Type B pancreatic cell (in vitro differentiated cells): ENCODE results near the gene CHCHD1. TPM values are rescaled to one million over a fixed set of nuclear protein-coding genes. Genes with fewer than 3 reads are reported as not detected.
"Not testable (repeated sequence)": the region's sequence is repeated elsewhere in the genome, so short reads cannot be mapped to it uniquely, and the experiment has no call there.

Source experiments
- DNase-seq: peaks from one replicate; pipeline ENCODE4 v3.0.0; 2021; ENCODE audit warnings: mixed read lengths; ENCODE audit not compliant: unreplicated experiment; ENCODE audit errors: extremely low spot score
- H3K27ac Mint-ChIP-seq: 2 replicates; pipeline ENCODE4 v1.8.0; 2021; ENCODE audit warnings: mild to moderate bottlenecking, mixed read lengths
- H3K27me3 Mint-ChIP-seq: 2 replicates; pipeline ENCODE4 v1.8.0; 2021; ENCODE audit warnings: mixed read lengths
- H3K36me3 Mint-ChIP-seq: 2 replicates; pipeline ENCODE4 v1.8.0; 2021; ENCODE audit warnings: mixed read lengths
- H3K4me1 Mint-ChIP-seq: one replicate; pipeline ENCODE4 v1.8.0; 2021; ENCODE audit warnings: mixed read lengths; ENCODE audit not compliant: unreplicated experiment
- H3K4me3 Mint-ChIP-seq: 2 replicates; pipeline ENCODE4 v1.8.0; 2021; ENCODE audit warnings: mild to moderate bottlenecking, mixed read lengths
- H3K9me3 Mint-ChIP-seq: 2 replicates; pipeline ENCODE4 v1.8.0; 2021; ENCODE audit warnings: mixed read lengths
- CTCF ChIP-seq: fragments of 200-600 bp; sonication (generic); conservative IDR thresholded peaks from 2 replicates; pipeline ENCODE4 v1.5.0; 2021; ENCODE audit warnings: antibody characterized with exemption, mild to moderate bottlenecking
- total RNA-seq: library from RNA; stranded (reverse); gene quantifications from 2 replicates; pipeline ENCODE4 v1.2.1, GENCODE V29; 2021; ENCODE audit warnings: low replicate concordance

Gene CHCHD1
- total RNA-seq, 1 donor from 2014 or later = 32.6 TPM

DNA sequence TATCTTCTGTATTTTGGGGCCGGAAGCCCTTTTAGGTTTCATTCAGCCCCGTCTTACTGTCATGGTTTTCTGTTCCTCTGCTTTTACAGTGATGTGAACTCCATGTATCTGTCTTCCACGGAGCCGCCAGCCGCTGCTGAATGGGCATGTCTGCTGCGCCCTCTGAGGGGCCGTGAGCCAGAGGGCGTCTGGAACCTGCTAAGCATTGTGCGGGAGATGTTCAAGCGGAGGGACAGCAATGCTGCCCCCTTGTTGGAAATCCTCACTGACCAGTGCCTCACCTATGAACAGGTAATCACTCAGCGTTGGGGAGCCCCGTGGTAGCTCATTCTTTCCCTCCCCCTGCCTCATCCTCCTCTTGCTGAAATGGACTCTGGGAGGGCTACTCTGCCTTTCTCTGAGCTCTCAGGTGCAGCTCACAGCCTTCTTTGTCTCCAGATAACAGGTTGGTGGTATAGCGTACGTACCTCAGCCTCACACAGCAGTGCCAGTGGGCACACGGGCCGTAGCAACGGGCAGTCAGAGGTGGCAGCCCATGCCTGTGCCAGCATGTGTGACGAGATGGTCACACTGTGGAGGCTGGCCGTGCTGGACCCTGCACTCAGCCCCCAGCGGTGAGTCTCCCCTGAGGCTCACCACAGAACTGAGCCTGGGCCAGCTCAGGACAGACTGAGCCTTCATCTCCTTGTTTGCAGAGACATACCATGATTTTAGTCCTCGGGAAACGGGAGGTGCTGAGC lies 9.2 kb downstream of the CHCHD1 start:
- Mint-ChIP-seq H3K4me3 (no peak overlapping the region), H3K27ac (no peak overlapping the region)

DNA sequence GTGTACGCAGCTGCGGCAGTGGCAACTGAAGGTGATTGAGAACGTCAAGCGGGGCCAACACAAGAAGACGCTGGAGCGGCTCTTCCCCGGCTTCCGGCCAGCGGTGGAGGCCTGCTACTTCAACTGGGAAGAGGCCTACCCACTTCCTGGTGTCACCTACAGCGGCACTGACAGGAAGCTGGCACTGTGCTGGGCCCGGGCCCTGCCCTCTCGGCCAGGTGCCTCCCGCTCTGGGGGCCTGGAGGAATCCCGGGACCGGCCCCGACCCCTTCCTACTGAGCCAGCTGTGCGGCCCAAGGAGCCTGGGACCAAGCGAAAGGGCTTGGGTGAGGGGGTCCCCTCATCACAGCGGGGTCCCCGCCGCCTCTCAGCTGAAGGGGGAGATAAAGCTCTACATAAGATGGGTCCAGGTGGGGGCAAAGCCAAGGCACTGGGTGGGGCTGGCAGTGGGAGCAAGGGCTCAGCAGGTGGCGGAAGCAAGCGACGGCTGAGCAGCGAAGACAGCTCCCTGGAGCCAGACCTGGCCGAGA lies 10.1 kb downstream of the CHCHD1 start:
- no peak for DNase-seq
- peaks cover 13% of the 10 kb centered on the region for H3K36me3 Mint-ChIP-seq
- H3K9me3 Mint-ChIP-seq = no peaks in the 10 kb centered on the region

More for the DNA sequence above, 9.2 kb downstream of the CHCHD1 start:
- Mint-ChIP-seq H3K36me3 (peaks cover 8% of the 10 kb centered on the region), H3K4me1 (no peaks in the 10 kb centered on the region), H3K27me3 (no peaks in the 10 kb centered on the region), H3K9me3 (no peaks in the 10 kb centered on the region)
- no peak for TF ChIP-seq CTCF
- no peak for DNase-seq

GRCh38 chr10:73793456-73793855 lies 11.6 kb downstream of the CHCHD1 start:
- no peak overlapping the region for H3K27ac Mint-ChIP-seq
- peaks cover 17% of the 10 kb centered on the region for H3K36me3 Mint-ChIP-seq
- no peaks in the 10 kb centered on the region for H3K9me3 Mint-ChIP-seq
- no peak for DNase-seq
- no peak for TF ChIP-seq CTCF
- no peak overlapping the region for H3K4me3 Mint-ChIP-seq
- no peaks in the 10 kb centered on the region for H3K4me1 Mint-ChIP-seq
- no peaks in the 10 kb centered on the region for H3K27me3 Mint-ChIP-seq

More for the DNA sequence above, 10.1 kb downstream of the CHCHD1 start:
- Mint-ChIP-seq H3K27ac (no peak overlapping the region), H3K4me1 (no peaks in the 10 kb centered on the region), H3K27me3 (no peaks in the 10 kb centered on the region), H3K4me3 (no peak overlapping the region)
- no peak for TF ChIP-seq CTCF

DNA sequence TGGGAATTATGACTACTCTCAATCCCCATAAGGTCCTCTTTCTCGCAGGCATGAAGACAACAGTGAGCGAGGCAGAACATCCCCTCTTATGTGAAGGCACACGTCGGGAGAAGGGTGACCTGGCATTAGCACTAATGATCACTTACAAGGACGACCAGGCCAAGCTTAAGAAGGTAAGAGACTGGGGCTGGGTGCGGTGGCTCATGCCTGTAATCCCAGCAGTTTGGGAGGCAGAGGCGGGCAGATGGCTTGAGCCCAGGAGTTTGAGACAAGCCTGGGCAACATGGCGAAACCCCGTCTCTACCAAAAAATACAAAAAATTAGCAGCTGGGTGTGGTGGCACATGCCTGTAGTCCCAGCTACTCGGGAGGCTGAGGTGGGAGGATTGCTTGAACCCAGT lies 13.6 kb downstream of the CHCHD1 start:
- not testable (repeated sequence) for H3K4me1 Mint-ChIP-seq, H3K9me3 Mint-ChIP-seq, H3K4me3 Mint-ChIP-seq, H3K27ac Mint-ChIP-seq, H3K27me3 Mint-ChIP-seq, DNase-seq
- H3K36me3 Mint-ChIP-seq = peaks cover 17% of the 10 kb centered on the region

DNA sequence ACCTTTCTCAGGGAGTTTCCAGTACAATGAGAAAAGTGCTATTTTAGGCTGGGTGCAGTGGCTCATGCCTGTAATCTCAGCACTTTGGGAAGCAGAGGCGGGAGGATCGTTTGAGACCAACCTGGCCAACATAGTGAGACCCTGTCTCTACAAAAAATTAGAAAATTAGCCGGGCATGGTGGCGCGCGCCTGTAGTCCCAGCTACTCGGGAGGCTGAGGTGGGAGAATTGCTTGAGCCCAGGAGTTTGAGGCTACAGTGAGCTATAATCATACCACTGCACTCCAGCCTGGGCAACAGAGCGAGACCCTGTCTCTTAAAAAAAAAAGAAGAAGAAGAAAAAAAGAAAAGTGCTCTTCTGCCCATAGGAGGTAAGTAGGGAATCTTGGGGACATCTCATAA lies 14.2 kb downstream of the CHCHD1 start:
- H3K4me1 Mint-ChIP-seq, H3K27ac Mint-ChIP-seq, DNase-seq, H3K4me3 Mint-ChIP-seq, H3K9me3 Mint-ChIP-seq, H3K27me3 Mint-ChIP-seq: not testable (repeated sequence)
- H3K36me3 Mint-ChIP-seq = peaks cover 17% of the 10 kb centered on the region

DNA sequence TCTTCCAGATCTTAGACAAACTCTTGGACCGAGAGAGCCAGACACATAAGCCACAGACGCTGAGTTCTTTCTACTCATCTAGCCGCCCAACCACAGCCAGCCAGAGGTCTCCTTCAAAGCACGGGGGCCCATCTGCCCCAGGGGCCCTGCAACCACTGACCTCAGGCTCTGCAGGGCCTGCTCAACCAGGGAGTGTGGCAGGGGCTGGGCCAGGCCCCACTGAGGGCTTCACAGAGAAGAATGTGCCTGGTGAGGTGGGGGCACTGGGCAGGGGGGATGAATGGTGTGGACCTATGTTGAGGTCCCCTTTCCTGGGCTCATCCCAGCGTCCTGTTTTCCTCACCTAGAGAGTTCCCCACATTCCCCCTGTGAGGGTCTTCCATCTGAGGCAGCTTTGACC lies 14.9 kb downstream of the CHCHD1 start:
- H3K4me1 Mint-ChIP-seq = no peaks in the 10 kb centered on the region

More for the DNA sequence above, 14.9 kb downstream of the CHCHD1 start:
- no peaks in the 10 kb centered on the region for H3K9me3 Mint-ChIP-seq
- no peak for TF ChIP-seq CTCF
- H3K27ac Mint-ChIP-seq = no peak overlapping the region
- no peak overlapping the region for H3K4me3 Mint-ChIP-seq
- DNase-seq = no peak
- peaks cover 17% of the 10 kb centered on the region for H3K36me3 Mint-ChIP-seq
- no peaks in the 10 kb centered on the region for H3K27me3 Mint-ChIP-seq
